CD4-positive, alpha-beta T cell treated with Interleukin-15 for 1 hour (primary cell): ENCODE measurements around the gene TRIM74.
"Not testable (repeated sequence)": the region's sequence is repeated elsewhere in the genome, so short reads cannot be mapped to it uniquely, and the experiment has no call there.

Source experiments
- DNase-seq: peaks from one replicate; pipeline ENCODE4 v3.0.0-alpha.2; 2020

The TRIM74 gene

GRCh38 chr7:72954563-72955198, 14.6 kb downstream of the TRIM74 start:
- DNase-seq: not testable (repeated sequence)

- not testable (repeated sequence) for DNase-seq
Measured at GRCh38 chr7:72953901-72954562, 15.2 kb downstream of the TRIM74 start.

GRCh38 chr7:72950432-72950831, 18.8 kb downstream of the TRIM74 start:
- not testable (repeated sequence) for DNase-seq

- DNase-seq: not testable (repeated sequence)
Measured at GRCh38 chr7:72949686-72950085, 19.6 kb downstream of the TRIM74 start.

- DNase-seq: not testable (repeated sequence)
Measured at GRCh38 chr7:72949276-72949675, 20.0 kb downstream of the TRIM74 start.

GRCh38 chr7:72948714-72949113, 20.6 kb downstream of the TRIM74 start:
- DNase-seq: not testable (repeated sequence)

GRCh38 chr7:72946130-72946745, 23.0 kb downstream of the TRIM74 start:
- not testable (repeated sequence) for DNase-seq

GRCh38 chr7:72945597-72945996, 23.7 kb downstream of the TRIM74 start:
- not testable (repeated sequence) for DNase-seq

- not testable (repeated sequence) for DNase-seq
Measured at GRCh38 chr7:72944937-72945336, 24.3 kb downstream of the TRIM74 start.

- not testable (repeated sequence) for DNase-seq
Measured at GRCh38 chr7:72942956-72943355, 26.3 kb downstream of the TRIM74 start.

GRCh38 chr7:72942022-72942705, 27.1 kb downstream of the TRIM74 start:
- DNase-seq: peak; percentile 18

GRCh38 chr7:72928216-72928615, 41.0 kb downstream of the TRIM74 start:
- not testable (repeated sequence) for DNase-seq

GRCh38 chr7:72927791-72928190, 41.5 kb downstream of the TRIM74 start:
- not testable (repeated sequence) for DNase-seq

GRCh38 chr7:72925546-72926120, 43.6 kb downstream of the TRIM74 start:
- no peak for DNase-seq

- peak; percentile 85 for DNase-seq
Measured at GRCh38 chr7:72924733-72925545, 44.3 kb downstream of the TRIM74 start, which contains the start of gene POM121. TSS of gene POM121 (plus strand) at chr7:72925095. CDS start at chr7:72925122, 27 bp downstream.

- no peak for DNase-seq
Measured at GRCh38 chr7:72924386-72924732, 44.9 kb downstream of the TRIM74 start.

GRCh38 chr7:72919256-72919775, 50.0 kb downstream of the TRIM74 start:
- DNase-seq: no peak

- DNase-seq: peak; percentile 56
Measured at GRCh38 chr7:72914756-72915525, 54.3 kb downstream of the TRIM74 start.

- DNase-seq: not testable (repeated sequence)
Measured at GRCh38 chr7:72913750-72914149, 55.5 kb downstream of the TRIM74 start.

GRCh38 chr7:72911395-72911794, 57.9 kb downstream of the TRIM74 start:
- DNase-seq: peak; percentile 39
